NCI-H2171 treated with DMSO at 0.1 percent for 48 hours (cell line): ENCODE results near the gene IPMK.
A peak's percentile ranks its signal among the peaks of the same experiment; 100 is the strongest.

Experiments used
- DNase-seq: peaks from one replicate; lab custom pipeline; 2025; lab: John Stamatoyannopoulos, UW

IPMK gene

GRCh38 chr10:58267713-58268453 is at the start of gene IPMK:
IPMK (minus strand) TSS chr10:58267894; CDS start chr10:58267611, 283 bp downstream.
- DNase-seq: peak; percentile 69

DNA sequence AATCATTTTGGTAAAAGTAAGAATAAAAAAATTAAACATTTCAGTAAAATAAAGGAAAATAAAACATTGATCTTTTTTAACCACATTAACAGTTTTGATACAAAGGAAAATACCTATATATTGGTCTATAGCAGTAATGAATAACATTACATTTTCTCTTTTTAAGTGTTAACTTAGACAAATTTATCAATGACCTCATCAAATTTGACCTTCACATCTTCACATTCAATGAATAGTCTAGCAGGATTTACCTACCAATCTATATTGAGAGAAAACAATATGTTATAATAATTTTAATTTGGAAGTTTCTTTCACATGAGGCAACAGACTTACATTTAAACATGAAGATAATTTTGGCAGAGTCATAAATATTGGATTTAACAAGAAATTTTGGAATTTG is 49.2 kb upstream of the IPMK start:
- no peak for DNase-seq

DNA sequence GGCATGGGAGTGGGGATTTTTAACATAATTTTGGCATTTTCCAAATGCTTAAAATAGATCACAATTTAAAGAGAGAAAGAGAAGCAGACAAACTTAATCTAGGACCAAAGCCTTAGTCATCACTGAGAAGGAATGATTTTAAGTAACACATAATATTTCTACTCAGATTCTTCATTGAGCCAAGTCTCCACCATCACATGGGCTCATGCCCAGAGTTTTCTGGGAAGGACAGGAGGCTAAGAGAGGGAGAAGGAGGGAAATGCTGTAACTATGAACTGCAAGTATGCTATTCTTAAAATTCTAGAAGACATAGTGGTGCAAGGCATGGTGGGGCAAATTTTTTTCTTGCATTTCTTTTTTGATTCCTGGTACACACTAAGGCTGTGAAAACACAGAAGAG is 43.3 kb upstream of the IPMK start:
- DNase-seq: no peak

DNA sequence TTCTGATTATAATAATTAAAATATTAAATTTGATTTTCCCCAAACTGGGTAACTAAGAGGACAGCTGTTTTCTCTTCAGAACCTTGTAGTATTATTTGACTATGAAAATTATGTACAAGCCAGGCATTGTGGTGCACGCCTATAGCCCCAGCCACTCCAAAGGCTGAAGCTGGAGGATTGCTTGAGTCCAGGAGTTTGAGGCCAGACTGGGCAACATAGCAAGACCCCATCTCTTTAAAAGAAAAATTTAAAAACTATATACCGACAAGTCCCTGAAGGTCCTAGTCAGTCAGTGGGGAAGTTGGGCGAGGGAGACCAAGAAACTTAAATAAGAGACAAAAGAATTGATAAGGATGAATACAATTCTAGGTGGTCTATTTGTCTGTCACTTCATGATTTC is 40.0 kb upstream of the IPMK start:
- no peak for DNase-seq

DNA sequence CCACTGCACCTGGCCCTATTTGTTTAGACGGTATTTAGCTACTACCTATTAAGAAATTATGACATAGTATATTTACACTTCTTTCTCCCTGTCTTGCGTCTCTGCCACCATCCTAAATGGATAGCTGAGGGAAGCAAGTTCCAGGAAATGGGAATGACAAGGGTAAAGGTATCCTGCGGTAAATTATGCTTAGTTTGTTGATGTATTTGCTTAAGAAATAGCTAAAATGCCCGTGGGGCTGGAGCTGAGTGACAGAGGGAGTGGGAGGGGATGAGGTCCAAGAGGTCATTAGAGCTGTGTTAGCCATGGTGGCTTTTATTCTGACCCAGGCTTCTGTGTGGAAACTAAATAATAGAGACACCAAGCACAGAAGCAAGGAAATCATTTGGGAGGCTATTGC is 38.1 kb upstream of the IPMK start:
- DNase-seq: no peak

GRCh38 chr10:58304099-58304633 is 36.5 kb upstream of the IPMK start:
- no peak for DNase-seq

DNA sequence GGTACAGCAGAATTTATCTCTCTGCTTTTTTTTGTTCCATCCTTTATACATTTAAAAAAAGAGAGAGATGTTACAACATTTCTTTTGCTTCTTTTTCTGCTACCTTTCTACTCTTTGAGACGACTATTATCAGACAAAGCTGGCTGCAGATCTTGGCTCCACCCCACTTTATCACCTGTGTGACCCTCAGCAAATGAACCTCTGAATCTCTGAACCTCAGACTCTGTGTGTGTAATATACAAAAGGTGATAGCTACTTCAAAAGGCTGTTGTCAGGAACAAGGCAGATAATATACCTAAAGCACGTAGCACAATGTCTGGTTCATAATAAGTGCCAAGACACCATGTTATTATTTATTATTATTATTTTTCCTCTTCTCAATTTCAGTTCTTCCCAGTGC is 34.6 kb upstream of the IPMK start:
- DNase-seq: no peak

- no peak for DNase-seq
Measured at GRCh38 chr10:58300676-58301075, 33.0 kb upstream of the IPMK start.

GRCh38 chr10:58299580-58299979 is 31.9 kb upstream of the IPMK start:
- DNase-seq: peak; percentile 20

DNA sequence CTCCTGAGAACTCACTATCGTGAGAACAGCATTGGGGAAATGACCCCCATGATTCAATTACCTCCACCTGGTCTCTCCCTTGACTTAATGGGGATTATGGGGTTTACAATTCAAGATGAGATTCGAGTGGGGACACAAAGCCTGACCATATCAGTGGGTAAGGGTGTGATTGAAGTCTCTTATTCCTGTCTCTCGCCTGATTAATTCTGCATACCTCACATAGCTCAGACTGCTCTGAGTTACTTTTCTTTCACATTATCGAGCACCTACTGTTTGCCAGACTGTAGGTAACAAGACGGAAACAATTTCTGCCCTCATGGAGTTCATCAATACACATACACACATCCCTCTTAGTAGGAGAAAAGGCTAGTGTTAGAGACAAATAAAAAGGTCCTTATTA is 26.3 kb upstream of the IPMK start:
- no peak for DNase-seq

GRCh38 chr10:58291538-58292174 is 24.0 kb upstream of the IPMK start:
- DNase-seq: peak; percentile 6

DNA sequence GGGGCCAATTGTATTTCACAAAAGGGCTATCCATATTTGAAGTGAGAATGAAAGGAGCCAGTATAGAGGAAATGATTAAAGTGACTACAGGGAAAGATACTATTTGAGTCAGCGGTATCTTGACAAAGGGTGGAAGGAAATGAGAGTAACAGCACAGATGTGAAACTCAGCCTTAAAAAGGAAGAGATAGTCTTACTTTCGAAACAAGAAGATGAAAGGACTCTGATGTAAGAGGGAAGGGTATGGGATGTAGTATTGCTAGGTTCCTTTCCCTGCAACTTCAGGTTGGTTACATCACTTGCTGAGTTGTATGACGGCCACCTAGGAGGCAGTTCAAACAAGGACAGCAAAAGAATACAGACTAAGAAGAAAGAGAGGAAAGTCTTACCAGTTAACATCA is 14.9 kb upstream of the IPMK start:
- DNase-seq: no peak

DNA sequence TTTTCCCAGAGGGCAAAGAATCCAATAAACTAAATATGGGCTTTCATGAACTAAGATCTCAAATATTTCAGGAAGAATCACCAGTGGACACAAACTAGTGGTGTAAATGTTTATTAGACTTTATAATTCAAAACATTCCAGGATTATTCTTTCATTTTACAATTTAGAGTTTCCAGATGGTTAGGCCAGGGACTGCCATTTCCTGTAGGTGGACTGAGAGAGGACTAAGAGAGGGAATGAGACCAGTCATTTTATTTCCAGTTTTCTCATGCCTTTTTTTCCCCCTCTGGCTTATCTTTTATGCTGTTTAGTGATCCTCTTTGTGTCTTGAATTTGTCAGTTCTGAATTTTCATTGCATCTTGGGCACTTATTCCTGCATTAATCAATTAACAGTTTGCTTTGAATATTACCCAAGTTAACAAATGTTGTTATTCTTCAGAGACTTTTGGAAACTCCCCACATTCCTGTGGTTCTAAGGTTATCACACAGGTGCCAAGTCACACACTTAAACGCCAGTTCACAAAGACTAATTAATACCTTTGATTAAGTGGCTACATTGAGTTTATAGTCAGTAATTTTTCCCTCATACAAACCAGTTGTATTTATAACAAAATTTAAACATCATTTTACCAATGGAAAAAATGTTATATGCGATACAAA is 13.5 kb upstream of the IPMK start:
- no peak for DNase-seq

DNA sequence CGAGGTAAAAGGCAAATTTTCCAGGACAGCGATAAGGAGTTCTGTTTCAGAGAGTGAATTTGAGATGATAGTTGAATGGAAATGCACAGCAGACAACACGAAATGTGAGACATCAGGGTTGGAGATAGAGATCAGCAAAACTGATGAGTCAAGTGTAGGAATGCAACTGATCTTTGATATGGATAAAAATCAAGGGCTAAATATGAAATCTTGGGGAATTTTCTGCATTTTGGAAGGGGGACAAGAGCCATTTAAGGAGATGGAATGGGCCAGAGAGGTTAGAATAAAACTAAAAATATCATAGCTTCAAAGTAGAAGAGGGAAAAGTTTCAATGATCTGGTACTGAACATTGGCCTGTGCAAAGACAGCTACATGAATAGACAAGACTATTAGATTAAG is 12.8 kb upstream of the IPMK start:
- DNase-seq: no peak

- DNase-seq: no peak
Measured at GRCh38 chr10:58278962-58279307, 11.2 kb upstream of the IPMK start.

GRCh38 chr10:58278274-58278961 is 10.7 kb upstream of the IPMK start:
- no peak for DNase-seq

- DNase-seq: no peak
Measured at GRCh38 chr10:58275908-58276307, 8.2 kb upstream of the IPMK start.

- no peak for DNase-seq
Measured at GRCh38 chr10:58275261-58275660, 7.6 kb upstream of the IPMK start.

GRCh38 chr10:58269782-58270290 is 2.1 kb upstream of the IPMK start:
- no peak for DNase-seq

DNA sequence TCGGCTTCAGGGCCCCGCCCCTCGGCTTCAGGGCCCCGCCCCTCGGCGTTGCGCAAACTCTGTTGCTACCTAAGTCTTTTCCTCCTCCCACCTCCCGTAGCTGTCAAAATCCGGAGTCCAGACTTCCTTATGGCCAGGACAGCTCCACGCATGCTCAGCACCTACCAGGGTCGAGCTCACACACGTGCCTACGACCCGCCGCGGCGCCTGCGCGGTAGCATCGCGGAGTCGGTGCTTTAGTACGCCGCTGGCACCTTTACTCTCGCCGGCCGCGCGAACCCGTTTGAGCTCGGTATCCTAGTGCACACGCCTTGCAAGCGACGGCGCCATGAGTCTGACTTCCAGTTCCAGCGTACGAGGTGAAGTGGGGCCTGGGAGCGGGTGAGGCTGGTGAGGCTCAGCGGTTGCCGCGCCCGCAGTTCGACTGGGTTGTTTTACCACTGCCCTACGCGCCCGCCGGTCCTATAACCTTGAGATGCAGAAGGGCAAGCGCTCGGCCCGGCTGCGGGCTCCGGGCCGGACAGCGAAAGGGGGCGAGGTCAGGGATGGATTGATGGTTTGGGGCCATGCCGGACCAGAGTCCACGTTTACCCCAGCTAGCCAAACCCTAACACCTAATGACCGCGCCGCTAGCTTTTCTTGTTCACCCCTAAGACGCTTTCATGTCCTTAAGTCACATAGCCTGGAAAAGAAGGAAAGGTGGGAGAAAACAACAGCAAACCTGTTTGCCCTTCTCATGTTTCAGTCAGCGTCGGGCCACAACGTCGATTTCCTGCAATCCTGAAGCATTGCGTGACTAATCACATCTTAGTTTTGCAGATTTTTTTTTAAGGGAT is 1.5 kb upstream of the IPMK start, which contains the start of gene CISD1:
Gene CISD1 (plus strand): TSS at position 217 of the 836 bp plus-strand sequence. CDS start 112 bp downstream, at position 329.
- DNase-seq: peak; percentile 95

- DNase-seq: no peak
Measured at GRCh38 chr10:58268454-58268945, 806 bp upstream of the IPMK start.
